ENCODE results near the gene ENOPH1.
"Not testable (repeated sequence)": the region's sequence is repeated elsewhere in the genome, so short reads cannot be mapped to it uniquely, and the experiment has no call there.

The ENOPH1 gene

GRCh38 chr4:82469791-82470345, 39.5 kb downstream of the ENOPH1 start:
- no peak for DNase-seq (ENCODE audit: low spot score)

DNA sequence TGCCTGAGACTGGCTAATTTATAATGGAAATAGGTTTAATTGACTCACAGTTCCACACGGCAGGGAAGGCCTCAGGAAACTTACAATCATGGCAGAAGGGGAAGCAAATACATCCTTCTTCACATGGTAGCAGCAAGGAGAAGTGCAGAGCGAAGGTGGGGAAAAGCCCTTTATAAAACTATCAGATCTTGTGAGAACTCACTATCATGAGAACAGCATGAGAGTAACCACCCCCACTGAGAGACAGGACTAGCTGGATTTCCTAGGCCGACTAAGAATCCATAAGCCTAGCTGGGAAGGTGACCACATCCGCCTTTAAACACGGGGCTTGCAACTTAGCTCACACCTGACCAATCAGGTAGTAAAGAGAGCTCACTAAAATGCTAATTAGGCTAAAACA, 42.7 kb downstream of the ENOPH1 start:
- DNase-seq (ENCODE audit: low spot score), result not testable (repeated sequence)

GRCh38 chr4:82473621-82474164, 43.3 kb downstream of the ENOPH1 start:
- DNase-seq (ENCODE audit: low spot score), result no peak

DNA sequence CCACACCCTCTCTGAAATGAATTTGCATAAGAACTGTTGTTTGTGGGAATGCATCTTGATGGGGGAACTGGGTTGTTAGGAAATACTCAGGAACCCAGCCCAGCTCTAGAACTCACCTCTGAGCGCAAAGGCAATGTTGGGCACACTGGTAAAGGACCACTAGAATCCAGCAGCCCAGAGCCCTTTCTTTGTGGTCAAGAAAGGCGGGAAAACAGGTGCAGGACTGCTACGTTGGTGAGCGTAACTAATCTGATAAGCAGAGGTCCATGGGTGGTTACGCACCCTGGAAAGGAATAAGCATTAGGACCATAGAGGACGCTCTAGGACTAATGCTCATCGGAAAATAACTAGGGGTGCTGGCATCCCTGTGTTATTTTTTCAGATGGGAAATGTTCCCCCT, 45.5 kb downstream of the ENOPH1 start:
- DNase-seq (ENCODE audit: low spot score), result not testable (repeated sequence)

GRCh38 chr4:82477469-82477868, 47.1 kb downstream of the ENOPH1 start:
- DNase-seq (ENCODE audit: low spot score), result not testable (repeated sequence)

DNA sequence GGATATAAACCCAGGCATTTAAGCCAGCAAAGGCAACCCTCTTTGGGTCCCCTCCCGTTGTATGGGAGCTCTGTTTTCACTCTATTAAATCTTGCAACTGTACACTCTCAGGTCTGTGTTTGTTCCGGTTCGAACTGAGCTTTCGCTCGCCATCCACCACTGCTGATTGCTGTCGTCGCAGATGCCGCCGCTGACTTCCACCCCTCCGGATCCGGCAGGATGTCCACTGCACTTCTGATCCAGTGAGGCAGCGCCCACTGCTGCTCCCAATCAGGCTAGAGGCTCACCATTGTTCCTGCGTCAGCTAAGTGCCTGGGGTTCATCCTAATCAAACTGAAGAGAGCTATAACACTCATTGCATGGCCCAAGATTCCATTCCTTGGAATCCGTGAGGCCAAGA, 49.2 kb downstream of the ENOPH1 start:
- DNase-seq (ENCODE audit: low spot score), result no peak

DNA sequence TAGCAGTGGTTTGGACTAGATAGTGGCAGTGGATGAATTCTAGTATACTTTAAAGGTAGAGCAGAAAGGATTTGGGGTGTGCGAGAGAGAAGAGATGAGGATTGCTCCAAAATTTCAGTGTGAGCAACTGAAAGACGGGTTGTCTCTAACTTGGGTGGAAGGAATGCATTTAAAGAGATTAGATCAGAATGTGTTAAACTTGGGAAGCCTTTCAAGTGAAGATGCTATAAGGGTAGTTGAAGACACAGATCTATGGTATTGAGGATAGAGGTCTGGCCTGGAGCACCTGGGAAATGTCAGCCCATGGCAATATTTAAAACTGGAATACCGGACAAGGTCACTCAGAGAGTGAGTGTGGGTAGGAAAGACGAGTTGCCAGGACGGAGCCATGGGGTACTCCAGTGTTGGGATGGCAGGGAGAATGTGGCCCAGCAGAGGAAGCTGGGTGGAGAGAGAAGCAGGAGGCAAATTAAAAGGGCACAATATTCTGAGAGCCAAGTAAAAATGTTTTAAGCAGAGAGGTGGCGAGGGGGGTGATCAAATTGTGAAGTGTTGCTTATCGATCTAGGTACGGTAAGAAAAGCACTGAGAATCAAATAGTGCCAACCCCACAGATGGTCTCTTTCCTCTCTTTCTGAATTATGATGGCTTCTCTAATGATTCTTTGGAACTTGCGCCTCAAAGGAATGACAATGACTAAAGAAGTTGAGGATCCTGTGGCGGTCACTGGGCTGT, 50.5 kb downstream of the ENOPH1 start:
- DNase-seq (ENCODE audit: low spot score), result no peak

- no peak for DNase-seq (ENCODE audit: low spot score)
Observed at GRCh38 chr4:82481506-82481840, 51.1 kb downstream of the ENOPH1 start.

GRCh38 chr4:82482387-82482786, 52.0 kb downstream of the ENOPH1 start:
- no peak for DNase-seq (ENCODE audit: low spot score)

DNA sequence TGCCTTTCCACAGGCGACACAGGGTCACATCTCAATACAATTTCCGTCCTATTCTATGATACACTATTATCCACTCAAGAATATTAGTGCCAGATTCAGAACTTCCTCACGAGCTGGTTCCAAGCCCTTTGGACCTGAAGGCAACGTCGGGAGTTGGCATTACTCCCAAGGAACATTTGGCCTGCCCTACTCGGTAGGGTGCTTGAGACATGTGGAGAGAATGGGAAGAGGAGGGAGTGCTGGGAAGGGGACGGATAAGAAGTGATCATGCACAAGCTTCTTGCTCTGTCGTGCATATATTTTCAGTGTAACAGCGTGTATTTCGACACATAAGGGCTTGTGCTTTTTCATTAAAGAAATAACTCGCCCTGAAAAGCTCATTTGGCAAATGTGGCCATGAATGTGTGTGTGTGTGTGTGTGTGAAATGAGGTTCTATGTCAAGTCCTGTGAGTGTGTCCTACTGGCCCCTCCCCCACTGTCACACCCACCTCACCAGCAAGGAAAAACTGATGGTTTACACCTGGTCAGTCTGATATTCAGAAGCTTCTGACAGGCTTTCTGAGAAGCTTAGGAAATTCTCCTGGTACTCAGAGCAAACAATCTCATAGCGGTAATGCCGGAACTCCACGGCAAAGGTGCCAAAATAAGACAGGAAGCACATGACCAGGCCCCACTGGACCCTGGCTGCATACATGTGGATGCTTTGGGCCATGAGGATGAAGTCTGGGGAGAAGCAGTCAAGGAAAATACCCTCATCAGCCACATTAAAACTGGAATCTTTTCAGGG, 54.8 kb downstream of the ENOPH1 start:
- DNase-seq (ENCODE audit: low spot score), result no peak

GRCh38 chr4:82489076-82489475, 58.7 kb downstream of the ENOPH1 start:
- DNase-seq (ENCODE audit: low spot score), result no peak

DNA sequence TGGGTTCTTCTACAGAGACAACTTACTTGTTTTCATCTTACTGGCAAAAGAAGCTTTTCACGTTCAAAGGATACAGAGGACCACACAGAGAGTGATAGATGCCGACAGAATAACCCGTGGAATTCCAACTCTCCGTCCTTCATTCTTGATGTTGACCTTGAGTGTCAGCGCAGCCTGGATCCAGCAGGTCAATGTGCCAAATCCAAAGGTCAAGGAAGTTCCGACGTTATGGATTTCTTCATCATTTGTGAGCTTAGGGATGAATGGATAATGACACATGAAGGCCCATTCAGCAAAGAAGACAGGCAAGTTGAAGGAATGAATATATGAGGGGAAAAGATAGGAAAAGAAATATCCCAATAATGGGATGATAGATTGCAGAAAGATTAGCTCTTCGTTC, 59.6 kb downstream of the ENOPH1 start:
- DNase-seq (ENCODE audit: low spot score), result no peak

DNA sequence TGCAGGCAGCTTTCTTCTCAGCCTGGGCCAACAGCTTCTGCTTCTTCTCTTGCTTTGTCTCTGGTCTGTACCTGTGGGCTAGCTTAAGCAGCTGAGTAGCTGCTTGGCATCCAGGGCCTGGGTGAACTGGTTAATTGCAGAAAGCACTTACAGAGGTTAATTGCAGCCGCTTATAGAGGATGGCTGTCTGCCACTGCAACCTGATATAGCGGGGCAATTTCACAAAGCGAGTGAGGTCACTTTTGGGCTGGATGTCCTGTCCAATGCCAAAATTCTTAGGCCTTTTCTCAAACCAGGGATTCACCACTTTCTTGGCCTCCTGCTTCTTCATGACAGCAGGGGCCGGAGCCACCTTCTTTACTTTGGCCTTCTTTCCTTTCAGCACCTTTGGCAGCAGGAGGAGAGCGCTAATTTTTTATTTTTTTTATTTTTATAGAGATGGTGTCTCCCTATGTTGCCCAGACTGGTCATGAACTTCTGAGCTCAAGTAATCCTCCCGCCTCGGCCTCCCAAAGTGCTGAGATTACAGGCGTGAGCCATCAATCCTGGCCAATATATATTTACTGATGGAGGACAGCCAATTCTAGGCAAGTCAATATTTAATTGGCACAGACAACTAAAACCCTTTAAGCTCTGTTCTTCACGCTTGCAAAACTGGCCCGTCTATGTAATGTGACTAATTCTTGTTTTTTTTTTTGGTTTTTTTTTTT, 61.0 kb downstream of the ENOPH1 start:
- no peak for DNase-seq (ENCODE audit: low spot score)

DNA sequence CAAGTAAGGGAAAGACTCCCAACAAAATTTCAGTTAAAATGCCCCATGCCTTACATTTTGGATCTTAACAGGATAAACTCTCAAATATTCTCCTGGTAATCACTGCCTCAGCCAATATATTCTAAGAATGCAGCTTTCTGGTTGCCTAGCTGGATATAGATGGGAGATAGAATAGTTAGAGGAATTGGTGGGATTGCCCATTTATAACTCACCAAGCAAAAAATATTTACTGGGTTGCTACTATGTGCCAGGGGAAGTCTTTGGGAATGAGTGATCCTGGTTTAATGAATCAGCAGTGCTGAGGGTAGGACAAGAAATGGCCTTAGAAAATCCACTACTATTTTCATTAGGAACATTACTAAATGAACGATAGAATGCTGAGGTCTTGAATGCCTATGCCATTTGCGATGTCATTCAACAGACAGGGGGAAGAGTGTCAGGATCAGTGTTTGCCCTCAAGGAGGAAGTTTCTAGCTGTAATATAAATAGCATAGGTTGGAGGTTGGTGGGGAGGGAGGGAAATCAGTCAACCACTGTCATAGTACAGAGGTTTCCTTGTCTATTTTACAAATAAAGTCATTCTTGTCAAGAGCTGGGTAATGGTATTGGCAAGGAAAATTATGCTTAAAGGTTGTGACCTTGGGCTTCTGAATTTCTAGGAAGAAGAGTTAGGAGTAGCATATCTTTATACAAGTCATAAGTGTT, 63.5 kb downstream of the ENOPH1 start:
- no peak for DNase-seq (ENCODE audit: low spot score)

DNA sequence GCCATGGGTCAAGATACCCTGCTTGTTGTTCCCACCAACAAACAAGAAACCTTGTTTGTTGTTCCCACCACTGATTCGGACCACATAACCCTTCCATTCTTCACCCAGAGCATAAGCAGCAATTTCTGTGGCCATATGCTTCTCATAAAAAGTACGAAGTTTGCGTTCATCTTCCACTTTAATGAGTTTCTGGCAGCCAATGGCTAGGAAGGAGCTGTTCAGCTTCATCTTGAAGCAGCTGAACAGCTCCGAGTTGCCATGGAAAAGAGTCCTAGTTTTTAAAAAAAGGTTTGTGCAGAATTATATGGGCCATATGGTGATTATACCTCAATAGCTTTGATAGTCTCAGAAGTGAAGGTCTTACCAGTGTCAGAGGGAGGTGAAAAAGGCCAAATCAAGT, 65.3 kb downstream of the ENOPH1 start:
- no peak for DNase-seq (ENCODE audit: low spot score)

GRCh38 chr4:82496349-82496748, 66.0 kb downstream of the ENOPH1 start:
- no peak for DNase-seq (ENCODE audit: low spot score)

DNA sequence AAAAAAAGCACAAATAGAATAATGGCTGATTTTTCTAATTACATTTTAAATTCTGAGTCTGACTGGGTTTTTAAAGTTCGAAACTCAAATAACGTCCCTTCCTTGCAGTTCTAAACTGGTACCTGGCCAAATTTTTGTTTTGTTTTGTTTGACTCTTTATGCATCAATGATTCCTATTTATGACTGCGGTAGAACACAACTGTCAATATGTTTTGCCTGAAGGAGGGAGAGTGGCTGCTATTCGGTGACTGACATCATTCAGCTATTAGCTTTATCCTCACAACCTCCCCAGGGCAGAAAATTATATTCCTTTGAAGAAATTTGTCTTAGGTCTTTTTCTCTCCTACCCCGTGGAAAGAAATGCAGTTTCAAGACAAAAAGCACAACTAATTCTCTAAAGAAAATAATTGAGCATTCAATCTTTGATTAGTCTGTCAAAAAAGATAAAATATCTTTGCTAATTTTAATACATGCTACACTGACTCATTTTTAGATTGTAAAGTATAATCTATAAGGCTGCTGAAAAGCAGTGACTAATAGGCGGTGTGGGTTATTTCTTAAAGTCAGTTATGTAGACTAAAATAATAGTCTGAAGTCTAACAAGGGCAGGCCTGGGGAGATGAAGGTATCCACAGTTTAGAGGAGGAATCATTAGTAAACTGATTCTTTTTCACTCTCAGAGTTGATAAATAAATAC, 69.5 kb downstream of the ENOPH1 start:
- DNase-seq (ENCODE audit: low spot score), result no peak

DNA sequence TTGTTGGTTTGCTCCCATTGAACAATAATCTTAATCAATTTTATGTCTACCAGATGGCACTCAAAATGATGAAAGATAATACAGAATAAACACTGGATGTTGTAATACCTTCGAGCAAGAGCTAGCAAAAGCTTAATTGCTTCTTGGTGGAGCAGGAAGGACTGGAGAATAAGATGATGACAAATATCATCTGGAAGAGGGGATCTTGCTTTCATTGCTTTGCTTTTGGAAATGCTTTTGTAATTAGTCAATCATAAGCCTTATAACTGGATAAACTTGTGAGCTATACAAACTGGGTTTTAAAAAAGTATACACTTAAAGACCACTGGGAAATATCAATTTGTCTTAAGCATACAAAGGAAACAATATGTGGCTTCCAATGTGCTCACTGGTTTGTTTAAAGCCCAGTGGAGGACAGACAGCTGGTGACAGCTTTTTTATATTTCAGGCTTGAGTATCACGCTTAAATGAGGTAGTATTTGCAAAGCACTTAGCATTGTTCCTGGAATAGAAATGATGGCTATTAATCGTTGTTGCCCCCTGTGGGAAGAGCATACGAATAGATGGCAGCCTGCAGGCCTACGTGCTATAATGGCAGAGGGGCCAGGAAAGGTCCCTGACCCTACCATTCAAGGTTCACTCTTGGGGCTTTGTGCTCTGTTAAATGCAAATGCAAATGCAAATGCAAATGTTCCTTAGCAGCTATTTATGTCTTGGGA, 70.2 kb downstream of the ENOPH1 start:
- DNase-seq (ENCODE audit: low spot score), result no peak

DNA sequence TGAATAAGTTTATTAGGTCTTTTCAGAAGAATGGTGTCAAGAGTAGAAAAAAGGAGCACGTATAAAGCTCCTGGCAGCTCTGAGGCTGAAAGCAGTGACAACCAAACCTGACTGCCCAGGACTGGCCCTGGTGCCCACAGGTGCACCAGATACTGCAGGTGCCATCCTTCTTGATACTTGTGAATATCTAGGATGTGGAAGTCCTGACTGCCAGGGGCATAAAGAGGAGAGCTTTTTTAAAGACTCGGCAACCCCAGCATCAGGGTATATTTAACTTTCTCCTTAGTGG, 70.7 kb downstream of the ENOPH1 start:
- no peak for DNase-seq (ENCODE audit: low spot score)

DNA sequence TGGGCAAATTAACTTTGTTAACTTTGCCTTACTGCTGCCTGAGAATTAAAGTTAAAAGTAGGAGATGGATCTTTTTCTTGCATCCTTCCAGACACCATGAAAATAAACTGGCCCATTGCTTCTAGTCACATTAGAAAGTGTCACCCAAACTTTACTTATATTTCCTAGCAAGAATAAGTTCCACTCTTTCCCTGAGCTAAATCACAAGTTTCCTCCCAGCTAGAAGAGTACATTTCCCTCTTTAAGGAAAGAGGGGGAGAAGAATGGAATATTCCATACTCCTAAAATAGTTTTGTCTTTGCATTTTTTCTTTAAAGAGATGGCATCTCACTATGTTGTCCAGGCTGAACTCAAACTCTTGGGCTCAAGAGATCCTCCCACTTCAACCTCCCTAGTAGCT, 77.6 kb downstream of the ENOPH1 start:
- DNase-seq (ENCODE audit: low spot score), result no peak

Measured in CD4-positive, alpha-beta T cell treated with Interleukin-15 for 4 hours (primary cell).